ENCODE measurements around the gene CYP46A1. TPM values are rescaled to one million over a fixed set of nuclear protein-coding genes. Genes with fewer than 3 reads are reported as not detected.

The CYP46A1 gene
- total RNA-seq, 1 donor from 2014 or later: 2.9 TPM

DNA sequence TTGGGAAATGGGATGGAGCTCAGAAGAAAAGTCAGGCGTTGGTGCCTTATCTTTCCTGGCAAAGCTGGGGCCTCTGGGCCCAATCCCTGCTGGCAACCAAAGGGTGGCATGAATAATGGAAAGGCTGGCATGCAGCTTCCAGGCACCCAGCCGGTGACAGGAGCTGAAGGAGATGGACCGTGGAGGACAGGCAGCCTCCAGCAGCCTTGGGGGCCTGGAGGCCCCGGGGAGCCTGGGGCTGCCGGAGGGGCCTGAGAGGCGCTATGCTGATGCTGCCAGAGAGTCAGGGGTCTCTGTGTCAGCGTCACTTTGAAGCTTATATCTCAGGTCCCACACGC, 70.9 kb downstream of the CYP46A1 start:
- Mint-ChIP-seq H3K36me3 (ENCODE audit: insufficient read depth) (no peaks in the 10 kb centered on the region), H3K27me3 (peaks cover 27% of the 10 kb centered on the region), H3K27ac (no peak overlapping the region), H3K4me1 (ENCODE audit: low read depth) (peaks cover 10% of the 10 kb centered on the region), H3K9me3 (ENCODE audit: low read depth) (no peaks in the 10 kb centered on the region), H3K4me3 (ENCODE audit: low read depth) (no peak overlapping the region)
- TF ChIP-seq, protein P1, sequence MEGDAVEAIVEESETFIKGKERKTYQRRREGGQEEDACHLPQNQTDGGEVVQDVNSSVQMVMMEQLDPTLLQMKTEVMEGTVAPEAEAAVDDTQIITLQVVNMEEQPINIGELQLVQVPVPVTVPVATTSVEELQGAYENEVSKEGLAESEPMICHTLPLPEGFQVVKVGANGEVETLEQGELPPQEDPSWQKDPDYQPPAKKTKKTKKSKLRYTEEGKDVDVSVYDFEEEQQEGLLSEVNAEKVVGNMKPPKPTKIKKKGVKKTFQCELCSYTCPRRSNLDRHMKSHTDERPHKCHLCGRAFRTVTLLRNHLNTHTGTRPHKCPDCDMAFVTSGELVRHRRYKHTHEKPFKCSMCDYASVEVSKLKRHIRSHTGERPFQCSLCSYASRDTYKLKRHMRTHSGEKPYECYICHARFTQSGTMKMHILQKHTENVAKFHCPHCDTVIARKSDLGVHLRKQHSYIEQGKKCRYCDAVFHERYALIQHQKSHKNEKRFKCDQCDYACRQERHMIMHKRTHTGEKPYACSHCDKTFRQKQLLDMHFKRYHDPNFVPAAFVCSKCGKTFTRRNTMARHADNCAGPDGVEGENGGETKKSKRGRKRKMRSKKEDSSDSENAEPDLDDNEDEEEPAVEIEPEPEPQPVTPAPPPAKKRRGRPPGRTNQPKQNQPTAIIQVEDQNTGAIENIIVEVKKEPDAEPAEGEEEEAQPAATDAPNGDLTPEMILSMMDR (IDR thresholded peaks at IDR 0.05; ENCODE audit: unreplicated experiment): no peak
- no peak for DNase-seq (ENCODE audit: low spot score, unreplicated experiment)

DNA sequence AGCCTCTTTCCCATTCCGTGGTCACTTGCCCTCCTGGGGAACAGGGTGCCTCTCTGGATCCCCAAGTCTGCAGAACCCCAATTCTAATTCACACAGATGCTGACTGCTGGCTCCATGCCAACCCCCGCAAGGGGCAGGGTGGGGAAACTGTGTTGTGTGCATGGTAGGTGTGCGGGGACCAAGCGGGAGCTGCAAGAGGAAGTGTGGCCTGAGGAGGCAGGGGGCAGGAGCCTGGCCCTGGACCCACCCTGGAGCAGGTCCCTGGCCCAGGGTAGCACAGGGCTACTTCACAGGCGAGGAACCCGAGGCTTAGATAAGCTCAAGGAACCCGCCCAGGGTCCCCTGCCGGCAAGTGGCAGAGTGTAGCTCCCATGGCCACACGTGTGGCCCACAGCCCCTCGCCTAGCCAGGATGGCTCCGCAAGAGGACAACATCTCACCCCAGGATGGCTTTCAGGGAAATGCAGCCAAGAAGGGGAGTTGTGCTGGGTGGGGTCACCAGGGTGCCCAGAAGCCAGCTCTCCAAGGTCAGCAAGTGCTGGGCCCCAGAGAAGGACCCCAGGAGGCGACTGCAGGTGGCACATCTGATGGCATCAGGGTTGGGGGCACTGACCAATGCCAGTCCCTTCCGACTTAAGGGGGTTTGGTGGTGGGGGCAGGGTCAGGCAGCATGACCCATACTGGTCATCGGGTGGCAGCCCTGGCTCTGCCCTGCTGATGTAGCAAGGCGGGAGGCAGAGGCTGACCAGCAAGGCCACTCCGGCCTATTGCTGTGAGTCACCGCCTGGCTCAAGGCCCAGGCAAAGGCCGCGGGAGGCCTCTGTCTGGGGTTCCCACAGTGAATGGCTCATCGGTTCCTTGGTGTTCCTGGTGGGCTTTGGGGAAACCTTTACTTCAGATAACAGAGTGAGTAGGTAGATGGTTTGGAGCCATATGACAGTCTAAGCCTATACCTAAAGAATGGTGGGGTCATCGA, 71.8 kb downstream of the CYP46A1 start:
- Mint-ChIP-seq H3K9me3 (ENCODE audit: low read depth) (no peaks in the 10 kb centered on the region), H3K36me3 (ENCODE audit: insufficient read depth) (no peaks in the 10 kb centered on the region), H3K4me3 (ENCODE audit: low read depth) (no peak overlapping the region), H3K4me1 (ENCODE audit: low read depth) (peaks cover 10% of the 10 kb centered on the region), H3K27me3 (peaks cover 29% of the 10 kb centered on the region), H3K27ac (no peak overlapping the region)
- DNase-seq (ENCODE audit: low spot score, unreplicated experiment): no peak
- TF ChIP-seq, protein P1 (IDR thresholded peaks at IDR 0.05; ENCODE audit: unreplicated experiment): no peak

DNA sequence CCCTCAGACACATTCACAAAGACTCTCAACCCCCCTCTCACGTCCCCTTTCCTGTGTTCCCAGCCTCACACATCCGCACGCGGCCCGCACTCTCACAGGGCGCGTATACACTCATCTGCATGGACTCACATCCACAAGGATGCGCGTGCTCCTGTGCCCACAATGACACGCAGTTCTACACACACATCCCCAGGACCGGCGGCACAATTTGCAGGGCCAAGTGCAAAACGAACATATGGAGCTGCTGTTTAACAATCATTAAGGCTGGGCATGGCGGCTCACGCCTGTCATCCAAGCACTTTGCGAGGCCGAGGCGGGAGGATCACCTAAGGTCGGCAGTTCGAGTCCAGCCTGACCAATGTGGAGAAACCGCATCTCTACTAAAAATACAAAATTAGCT, 72.7 kb downstream of the CYP46A1 start:
- peaks cover 23% of the 10 kb centered on the region for H3K27me3 Mint-ChIP-seq
- H3K27ac Mint-ChIP-seq: no peak overlapping the region
- no peaks in the 10 kb centered on the region for H3K36me3 Mint-ChIP-seq (ENCODE audit: insufficient read depth)
- H3K4me1 Mint-ChIP-seq (ENCODE audit: low read depth): peaks cover 10% of the 10 kb centered on the region
- TF ChIP-seq, protein P1 (IDR thresholded peaks at IDR 0.05; ENCODE audit: unreplicated experiment): no peak
- no peak for DNase-seq (ENCODE audit: low spot score, unreplicated experiment)
- no peak overlapping the region for H3K4me3 Mint-ChIP-seq (ENCODE audit: low read depth)
- H3K9me3 Mint-ChIP-seq (ENCODE audit: low read depth): no peaks in the 10 kb centered on the region

DNA sequence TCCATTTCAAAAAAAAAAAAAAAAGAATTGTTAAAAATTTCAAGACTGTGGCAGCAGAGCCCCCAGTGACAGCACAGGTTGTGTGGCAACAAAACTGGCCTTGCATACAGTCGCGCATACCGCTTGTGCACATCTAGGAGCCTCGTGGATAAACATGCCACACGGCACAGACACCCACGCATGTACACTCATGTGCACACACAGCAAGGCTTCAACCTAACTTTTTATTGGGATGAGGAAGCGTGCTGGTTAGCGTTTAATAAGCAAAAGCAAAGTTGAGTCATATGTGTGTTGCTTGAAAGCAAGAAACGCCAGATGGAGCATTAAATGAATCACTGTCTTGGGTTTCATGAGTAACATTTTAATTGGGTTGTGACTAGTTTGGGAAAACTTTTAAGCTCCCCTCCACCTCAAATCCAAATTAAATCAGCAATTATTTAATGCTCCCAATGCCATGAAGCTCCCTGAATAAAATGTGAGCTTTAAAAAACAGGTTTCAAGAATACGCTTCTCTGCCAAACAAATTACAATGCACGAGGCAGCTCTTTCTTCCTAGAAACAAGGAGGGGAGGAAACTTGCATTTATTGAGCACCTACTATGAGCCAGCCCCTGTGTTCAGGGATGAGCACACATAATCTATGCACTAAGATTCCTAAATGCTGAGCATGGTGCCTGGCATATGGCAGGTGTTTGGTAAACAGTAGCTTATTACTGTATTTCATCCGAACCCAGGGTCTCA, 73.4 kb downstream of the CYP46A1 start:
- no peak for DNase-seq (ENCODE audit: low spot score, unreplicated experiment)
- TF ChIP-seq, protein P1 (IDR thresholded peaks at IDR 0.05; ENCODE audit: unreplicated experiment): no peak
- Mint-ChIP-seq H3K4me1 (ENCODE audit: low read depth) (peaks cover 10% of the 10 kb centered on the region), H3K9me3 (ENCODE audit: low read depth) (no peaks in the 10 kb centered on the region), H3K27ac (no peak overlapping the region), H3K36me3 (ENCODE audit: insufficient read depth) (no peaks in the 10 kb centered on the region), H3K27me3 (peaks cover 19% of the 10 kb centered on the region), H3K4me3 (ENCODE audit: low read depth) (no peak overlapping the region)

DNA sequence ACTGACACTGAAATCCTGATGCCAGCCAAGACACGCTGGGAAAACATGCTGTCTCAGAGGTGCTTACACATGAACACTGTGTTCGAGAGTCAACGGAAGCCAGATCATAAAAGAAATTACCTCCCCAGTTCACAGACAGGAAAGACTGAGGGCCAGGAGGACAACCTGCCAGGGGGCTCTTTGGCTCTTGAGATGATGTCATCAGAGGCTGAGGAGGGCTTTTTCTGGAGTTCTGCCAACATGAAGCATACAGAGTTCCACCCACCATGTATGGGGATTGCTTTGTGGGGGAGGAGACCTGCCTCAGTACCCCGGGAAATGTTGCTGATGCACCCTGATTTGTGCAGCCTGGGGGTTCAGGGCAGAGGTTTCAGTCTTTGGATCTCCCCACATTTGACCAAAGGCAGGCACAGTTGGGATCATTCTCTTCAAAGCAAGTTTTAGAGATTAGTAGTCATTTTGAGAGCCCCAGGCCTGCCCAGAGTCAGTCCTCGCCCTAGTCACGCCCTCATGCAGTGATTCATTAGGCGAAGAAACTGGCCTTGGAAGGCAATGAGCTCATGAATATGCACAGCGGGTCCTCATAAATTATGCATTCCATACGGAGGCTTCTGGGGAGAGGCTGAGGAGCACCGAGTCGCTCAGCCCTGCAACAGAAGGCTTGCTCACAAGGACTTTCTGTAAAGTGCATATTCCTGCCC, 74.2 kb downstream of the CYP46A1 start:
- no peak for DNase-seq (ENCODE audit: low spot score, unreplicated experiment)
- Mint-ChIP-seq H3K27ac (no peak overlapping the region), H3K4me1 (ENCODE audit: low read depth) (peaks cover 10% of the 10 kb centered on the region), H3K27me3 (peaks cover 18% of the 10 kb centered on the region), H3K9me3 (ENCODE audit: low read depth) (peaks cover 3% of the 10 kb centered on the region), H3K36me3 (ENCODE audit: insufficient read depth) (no peaks in the 10 kb centered on the region), H3K4me3 (ENCODE audit: low read depth) (no peak overlapping the region)
- TF ChIP-seq, protein P1 (IDR thresholded peaks at IDR 0.05; ENCODE audit: unreplicated experiment): no peak
